Measurements from ENCODE around the gene ISYNA1. TPM values are rescaled to one million over a fixed set of nuclear protein-coding genes. Genes with fewer than 3 reads are reported as not detected.

ISYNA1 gene
- total and polyA plus RNA-seq, 2 donors (not counting 3 experiments of a cell fraction or from before 2014, with no cell fraction given), result 69.0 to 70.2 TPM

DNA sequence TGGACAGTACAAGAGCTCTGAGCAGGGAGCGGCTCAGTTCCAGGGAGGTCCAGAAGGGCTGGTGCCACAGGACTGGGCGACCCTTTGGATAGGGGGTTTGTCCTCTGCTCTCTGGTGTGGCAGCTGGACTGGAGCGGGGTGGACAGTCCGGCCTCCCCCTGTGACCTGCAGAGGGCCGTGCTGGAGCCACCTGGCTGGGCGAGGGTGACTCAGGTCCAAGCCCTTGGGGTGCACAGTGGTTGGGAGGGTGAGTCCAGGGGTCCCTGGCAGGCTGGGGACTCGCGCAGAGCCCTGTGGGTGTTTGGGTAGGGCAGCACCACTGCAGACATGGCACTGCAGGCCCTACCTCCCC lies 11.5 kb downstream of the ISYNA1 start:
- TF ChIP-seq, protein P1, sequence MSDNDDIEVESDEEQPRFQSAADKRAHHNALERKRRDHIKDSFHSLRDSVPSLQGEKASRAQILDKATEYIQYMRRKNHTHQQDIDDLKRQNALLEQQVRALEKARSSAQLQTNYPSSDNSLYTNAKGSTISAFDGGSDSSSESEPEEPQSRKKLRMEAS (IDR thresholded peaks at IDR 0.05; ENCODE audit: insufficient read depth, insufficient read length), result no peak
- Histone ChIP-seq H3K27me3 (ENCODE audit: control insufficient read depth in 2 of 2, insufficient read depth in 2 of 2, low read length in 2 of 2) (no peaks in the 10 kb centered on the region), H3K9me3 (replicated peaks; ENCODE audit: control insufficient read depth, insufficient read depth, low read length) (no peaks in the 10 kb centered on the region), H3K4me2 (ENCODE audit: insufficient read depth, low read length) (no peak overlapping the region), H3K4me1 (ENCODE audit: control insufficient read depth, extremely low read depth, insufficient read depth, low read length) (peaks cover 12% of the 10 kb centered on the region), H4K20me1 (replicated peaks; ENCODE audit: control insufficient read depth, extremely low read depth, insufficient read depth, low read length) (no peaks in the 10 kb centered on the region), H3K9me1 (replicated peaks; ENCODE audit: control insufficient read depth, extremely low read depth, insufficient read depth, low read length) (no peaks in the 10 kb centered on the region), H3K4me3 (replicated peaks in 1 of 3; ENCODE audit: insufficient read depth in 1 of 3, low read depth in 1 of 3, low read length in 3 of 3) (no peak overlapping the region), H3K79me2 (ENCODE audit: control insufficient read depth, insufficient read depth, low read length) (peaks cover 54% of the 10 kb centered on the region), H2AFZ (ENCODE audit: low read depth, low read length) (no peak overlapping the region), H3K27ac (ENCODE audit: insufficient read depth, low read depth, low read length) (no peak overlapping the region), H3K9ac (replicated peaks; ENCODE audit: extremely low read depth, insufficient read depth, low read length) (no peak overlapping the region), H3K36me3 (ENCODE audit: control insufficient read depth in 2 of 2, extremely low read depth in 1 of 2, insufficient read depth in 2 of 2, low read length in 2 of 2) (peaks cover 0 to 2% of the 10 kb centered on the region in 2 experiments)
- dilution Hi-C loops (cut with MboI; ENCODE audit: extremely low pct_ligation_motif_present, low sequenced_read_pairs) (no loop called here), intact Hi-C loops (cut with micrococcal nuclease) (no loop called here)
- ChIA-PET CTCF (interaction anchor here (1.0 to 1.5 kb wide), 2 partner anchors 16 to 36 kb away, joined by 3 to 4 read pairs; no protein-coding TSS in a partner anchor), POLR2A (no interaction called here)
- FAIRE-seq (no peak), DNase-seq (ENCODE audit: low read depth, low spot score) (no peak)
- BruUV-seq (replicated peaks), result no TSS peak

DNA sequence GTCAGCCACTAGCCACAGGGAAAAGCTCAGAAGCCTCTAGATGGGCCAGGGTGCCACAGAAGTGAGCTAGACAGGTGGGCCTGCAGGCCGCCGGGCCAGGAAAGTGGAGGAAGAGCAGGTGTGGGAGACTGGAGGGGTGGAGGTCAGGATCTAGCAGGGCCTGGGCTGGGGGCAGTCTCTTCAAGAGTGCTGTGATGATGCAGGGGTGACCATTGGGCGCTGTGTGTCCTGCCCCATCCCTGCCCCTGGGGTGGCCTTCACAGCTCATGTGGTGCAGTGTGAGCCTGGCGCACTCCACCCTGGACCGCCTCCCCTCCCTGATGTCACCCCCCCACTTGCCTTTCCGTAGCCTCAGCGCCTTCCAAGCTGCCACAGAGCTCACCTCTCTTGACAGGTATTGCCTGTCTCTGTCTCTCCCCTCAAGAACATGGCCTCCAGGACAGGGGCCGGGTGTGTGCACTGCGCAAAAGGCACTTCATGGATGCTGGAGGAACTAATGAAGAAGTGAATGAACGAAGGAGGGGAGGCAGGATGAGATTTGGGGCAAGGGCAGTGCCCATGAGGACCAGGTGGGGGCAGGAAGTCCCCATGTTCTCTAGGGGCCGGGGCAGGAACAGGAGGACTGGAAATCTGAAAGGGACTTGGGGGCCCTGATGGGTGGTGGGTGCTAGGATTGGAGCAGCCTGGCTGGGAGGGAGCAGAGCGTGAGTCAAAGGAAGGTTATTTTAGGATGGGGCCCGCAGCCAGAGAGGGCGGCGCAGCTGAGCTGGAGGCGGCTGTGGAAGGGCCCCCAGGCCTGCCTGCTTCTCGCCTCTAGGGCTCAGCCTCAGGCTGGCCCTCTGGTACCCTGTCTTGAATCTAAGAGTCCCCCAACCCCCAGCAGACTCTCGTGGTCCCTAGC lies 12.2 kb downstream of the ISYNA1 start:
- Histone ChIP-seq H3K27me3 (ENCODE audit: control insufficient read depth in 2 of 2, insufficient read depth in 2 of 2, low read length in 2 of 2) (no peaks in the 10 kb centered on the region), H3K27ac (ENCODE audit: insufficient read depth, low read depth, low read length) (no peak overlapping the region), H3K9me3 (replicated peaks; ENCODE audit: control insufficient read depth, insufficient read depth, low read length) (no peaks in the 10 kb centered on the region), H3K9me1 (replicated peaks; ENCODE audit: control insufficient read depth, extremely low read depth, insufficient read depth, low read length) (no peaks in the 10 kb centered on the region), H2AFZ (ENCODE audit: low read depth, low read length) (no peak overlapping the region), H3K79me2 (ENCODE audit: control insufficient read depth, insufficient read depth, low read length) (peaks cover 60% of the 10 kb centered on the region), H4K20me1 (replicated peaks; ENCODE audit: control insufficient read depth, extremely low read depth, insufficient read depth, low read length) (no peaks in the 10 kb centered on the region), H3K4me3 (replicated peaks in 1 of 3; ENCODE audit: insufficient read depth in 1 of 3, low read depth in 1 of 3, low read length in 3 of 3) (no peak overlapping the region), H3K4me2 (ENCODE audit: insufficient read depth, low read length) (no peak overlapping the region), H3K9ac (replicated peaks; ENCODE audit: extremely low read depth, insufficient read depth, low read length) (no peak overlapping the region), H3K4me1 (ENCODE audit: control insufficient read depth, extremely low read depth, insufficient read depth, low read length) (peaks cover 12% of the 10 kb centered on the region), H3K36me3 (ENCODE audit: control insufficient read depth in 2 of 2, extremely low read depth in 1 of 2, insufficient read depth in 2 of 2, low read length in 2 of 2) (peaks cover 0 to 2% of the 10 kb centered on the region in 2 experiments)
- TF ChIP-seq POLR2A (IDR thresholded peaks at IDR 0.05; ENCODE audit: low read depth, low read length) (no peak), GATA2 (IDR thresholded peaks at IDR 0.05; ENCODE audit: insufficient read depth, insufficient read length, low read depth, low read length) (no peak), POLR2AphosphoS5 (IDR thresholded peaks at IDR 0.05; ENCODE audit: insufficient read depth, low read depth, low read length) (no peak), JUN (IDR thresholded peaks at IDR 0.05; ENCODE audit: borderline replicate concordance, insufficient read depth, insufficient read length, low read depth) (no peak)
- TF ChIP-seq, protein P1 (IDR thresholded peaks at IDR 0.05; ENCODE audit: insufficient read depth, insufficient read length), result no peak
- dilution Hi-C loops (cut with MboI; ENCODE audit: extremely low pct_ligation_motif_present, low sequenced_read_pairs), result no loop called here
- CTCF ChIA-PET, result interaction anchor here (0.5 to 1.5 kb wide), 4 partner anchors 10 to 357 kb away, joined by 3 to 4 read pairs (median 3); no protein-coding TSS in a partner anchor
- DNase-seq (ENCODE audit: low read depth, low spot score) (no peak), FAIRE-seq (no peak)
- intact Hi-C loops (cut with micrococcal nuclease), result no loop called here
- no TSS peak for BruUV-seq (replicated peaks)
- POLR2A ChIA-PET, result no interaction called here
